Esophagus muscularis mucosa (tissue), 4 donors: ENCODE data around the gene CSF1.

Source experiments
- EP300 ChIP-seq: sonication (generic); formaldehyde crosslinking; IDR thresholded peaks from one replicate; pipeline ENCODE4 v1.6.1; 2017; ENCODE audit warnings: antibody characterized with exemption
- POLR2A ChIP-seq: fragments of 450-650 bp; IDR thresholded peaks from one replicate; pipeline ENCODE4 v1.6.1; 2017; ENCODE audit warnings: antibody characterized with exemption, moderate library complexity, mild to moderate bottlenecking, low read depth
- TF ChIP-seq, protein P1 (sequence below), 3 experiments: fragments of 200-600 bp in 2 of 3; fragments of 450-650 bp in 1 of 3; sonication (generic) in 2 of 3; IDR thresholded peaks; one replicate each; pipeline ENCODE4 v1.5.1; 2017 to 2019; ENCODE audit warnings: antibody characterized with exemption in 3 of 3, mild to moderate bottlenecking in 2 of 3, moderate library complexity in 1 of 3

DNA sequence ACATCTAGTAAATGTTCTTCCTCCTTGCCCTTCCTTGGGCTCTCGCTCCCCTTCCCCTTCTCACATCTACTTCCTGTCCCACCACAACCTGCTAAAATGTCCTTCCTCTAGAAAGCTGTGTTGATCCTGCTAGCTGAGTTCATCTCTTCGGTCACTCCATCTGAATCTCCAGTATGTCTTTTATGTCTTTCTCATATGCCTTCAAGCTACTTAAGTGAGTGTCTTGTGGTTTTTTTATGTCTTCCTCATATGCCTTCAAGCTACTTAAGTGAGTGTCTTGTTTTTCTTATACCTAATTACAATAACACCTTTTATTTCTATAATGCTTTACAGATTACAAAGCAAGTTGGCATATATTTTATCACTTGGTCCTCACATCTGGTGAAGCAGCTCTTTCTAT is 33.9 kb downstream of the CSF1 start:
- no peak for TF ChIP-seq POLR2A
- TF ChIP-seq, protein P1, sequence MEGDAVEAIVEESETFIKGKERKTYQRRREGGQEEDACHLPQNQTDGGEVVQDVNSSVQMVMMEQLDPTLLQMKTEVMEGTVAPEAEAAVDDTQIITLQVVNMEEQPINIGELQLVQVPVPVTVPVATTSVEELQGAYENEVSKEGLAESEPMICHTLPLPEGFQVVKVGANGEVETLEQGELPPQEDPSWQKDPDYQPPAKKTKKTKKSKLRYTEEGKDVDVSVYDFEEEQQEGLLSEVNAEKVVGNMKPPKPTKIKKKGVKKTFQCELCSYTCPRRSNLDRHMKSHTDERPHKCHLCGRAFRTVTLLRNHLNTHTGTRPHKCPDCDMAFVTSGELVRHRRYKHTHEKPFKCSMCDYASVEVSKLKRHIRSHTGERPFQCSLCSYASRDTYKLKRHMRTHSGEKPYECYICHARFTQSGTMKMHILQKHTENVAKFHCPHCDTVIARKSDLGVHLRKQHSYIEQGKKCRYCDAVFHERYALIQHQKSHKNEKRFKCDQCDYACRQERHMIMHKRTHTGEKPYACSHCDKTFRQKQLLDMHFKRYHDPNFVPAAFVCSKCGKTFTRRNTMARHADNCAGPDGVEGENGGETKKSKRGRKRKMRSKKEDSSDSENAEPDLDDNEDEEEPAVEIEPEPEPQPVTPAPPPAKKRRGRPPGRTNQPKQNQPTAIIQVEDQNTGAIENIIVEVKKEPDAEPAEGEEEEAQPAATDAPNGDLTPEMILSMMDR (IDR thresholded peaks at IDR 0.05), result no peak
- no peak for TF ChIP-seq EP300
